HEK293T (cell line): Measurements from ENCODE around the gene UTP20.

Experiments
- BHLHE40 ChIP-seq: fragments of 450-650 bp; IDR thresholded peaks from 2 replicates; pipeline ENCODE4 v1.6.1; 2016; ENCODE audit warnings: mild to moderate bottlenecking, moderate library complexity, borderline replicate concordance
- CTBP1 ChIP-seq: fragments of 450-650 bp; IDR thresholded peaks from 2 replicates; pipeline ENCODE4 v1.6.1; 2016; ENCODE audit warnings: borderline replicate concordance
- ELF4 ChIP-seq: fragments of 450-650 bp; IDR thresholded peaks from 2 replicates; pipeline ENCODE4 v1.6.1; 2017; ENCODE audit warnings: antibody characterized with exemption
- FOXA1 ChIP-seq: fragments of 450-650 bp; IDR thresholded peaks from 2 replicates; pipeline ENCODE4 v1.6.1; 2016; ENCODE audit warnings: mild to moderate bottlenecking
- FOXK2 ChIP-seq: fragments of 450-650 bp; IDR thresholded peaks from 2 replicates; pipeline ENCODE4 v1.6.1; 2016; ENCODE audit warnings: mild to moderate bottlenecking
- FOXM1 ChIP-seq: fragments of 450-650 bp; IDR thresholded peaks from 2 replicates; pipeline ENCODE4 v1.6.1; 2017; ENCODE audit warnings: mild to moderate bottlenecking, borderline replicate concordance
- HDGF ChIP-seq: fragments of 450-650 bp; IDR thresholded peaks from 2 replicates; pipeline ENCODE4 v1.6.1; 2017; ENCODE audit warnings: antibody characterized with exemption, borderline replicate concordance
- L3MBTL2 ChIP-seq: fragments of 450-650 bp; conservative IDR thresholded peaks from 2 replicates; pipeline ENCODE4 v1.6.1; 2016; ENCODE audit warnings: mild to moderate bottlenecking
- LEF1 ChIP-seq: fragments of 450-650 bp; IDR thresholded peaks from 2 replicates; pipeline ENCODE4 v1.6.1; 2017; ENCODE audit warnings: mild to moderate bottlenecking, borderline replicate concordance
- SP1 ChIP-seq: fragments of 450-650 bp; IDR thresholded peaks from 2 replicates; pipeline ENCODE4 v1.6.1; 2017
- SUZ12 ChIP-seq: fragments of 450-650 bp; IDR thresholded peaks from 2 replicates; pipeline ENCODE4 v1.6.1; 2016; ENCODE audit warnings: mild to moderate bottlenecking
- TARDBP ChIP-seq: fragments of 450-650 bp; IDR thresholded peaks from 2 replicates; pipeline ENCODE4 v1.6.1; 2016
- ZNF384 ChIP-seq: fragments of 450-650 bp; IDR thresholded peaks from 2 replicates; pipeline ENCODE4 v1.6.1; 2016

- TF ChIP-seq FOXM1 (no peak), SUZ12 (no peak), TARDBP (no peak), FOXK2 (no peak), LEF1 (no peak), HDGF (no peak), BHLHE40 (no peak), CTBP1 (no peak), ELF4 (no peak), L3MBTL2 (no peak), SP1 (no peak), FOXA1 (no peak), ZNF384 (no peak)
Observed at GRCh38 chr12:101436136-101436535, 156.2 kb downstream of the UTP20 start.
